Cardiac muscle cell (in vitro differentiated cells and primary cell): ENCODE data around the gene ZNF503. TPM values are rescaled to one million over a fixed set of nuclear protein-coding genes. Genes with fewer than 3 reads are reported as not detected.
"Not testable (repeated sequence)": the region's sequence is repeated elsewhere in the genome, so short reads cannot be mapped to it uniquely, and the experiment has no call there.

Source experiments
- DNase-seq, 2 donors: peaks; one replicate each; pipeline versions ENCODE4 v3.0.0 to v3.0.0-alpha.2; 2010 to 2017; ENCODE audit warnings: low read depth in 1 of 2, low spot score in 1 of 2
- H3K27ac ChIP-seq: fragments of 200-600 bp; sonication (generic); 2 replicates; pipeline ENCODE4 v1.5.1; 2016
- H3K27me3 ChIP-seq: fragments of 200-600 bp; sonication (generic); 2 replicates; pipeline ENCODE4 v1.6.0; 2016; ENCODE audit warnings: control low read depth
- H3K36me3 ChIP-seq: fragments of 200-600 bp; sonication (generic); 2 replicates; pipeline ENCODE4 v1.5.1; 2016; ENCODE audit warnings: control low read depth
- H3K4me1 ChIP-seq: fragments of 200-600 bp; sonication (generic); 2 replicates; pipeline ENCODE4 v1.8.1; 2017; ENCODE audit warnings: low read depth, mild to moderate bottlenecking, mixed run types
- H3K4me3 ChIP-seq: fragments of 200-600 bp; sonication (generic); 2 replicates; pipeline ENCODE4 v1.5.1; 2016; ENCODE audit warnings: mild to moderate bottlenecking
- H3K9me3 ChIP-seq: fragments of 200-600 bp; sonication (generic); 2 replicates; pipeline ENCODE4 v1.5.1; 2017; ENCODE audit warnings: low read depth, mild to moderate bottlenecking, control low read depth
- CTCF ChIP-seq: IDR thresholded peaks from 2 replicates; pipeline ENCODE4 v1.5.1; 2012; ENCODE audit warnings: low read depth, mild to moderate bottlenecking, low read length
- polyA plus RNA-seq: library from polyadenylated mRNA; unstranded; fragments of >200 nt; fragmentation: Nextera tagmentation; extraction: Ambion mirVana; gene quantifications from 2 replicates; pipeline ENCODE4 v1.2.1, GENCODE V29; 2016
- total RNA-seq: library from RNA; depleted of rRNA; stranded (reverse); fragments of >200 nt; gene quantifications from 2 replicates; pipeline ENCODE4 v1.2.3, GENCODE V29; 2016

The ZNF503 gene
- total and polyA plus RNA-seq, 2 experiments from 2014 or later: 41.8 to 110 TPM

GRCh38 chr10:75367901-75368300 lies 33.7 kb downstream of the ZNF503 start:
- H3K27ac ChIP-seq: no peak overlapping the region
- peaks cover 4% of the 10 kb centered on the region for H3K4me1 ChIP-seq
- H3K36me3 ChIP-seq: no peaks in the 10 kb centered on the region
- no peak overlapping the region for H3K4me3 ChIP-seq
- H3K27me3 ChIP-seq: no peaks in the 10 kb centered on the region
- H3K9me3 ChIP-seq: no peaks in the 10 kb centered on the region
- no peak for DNase-seq
- no peak for TF ChIP-seq CTCF

DNA sequence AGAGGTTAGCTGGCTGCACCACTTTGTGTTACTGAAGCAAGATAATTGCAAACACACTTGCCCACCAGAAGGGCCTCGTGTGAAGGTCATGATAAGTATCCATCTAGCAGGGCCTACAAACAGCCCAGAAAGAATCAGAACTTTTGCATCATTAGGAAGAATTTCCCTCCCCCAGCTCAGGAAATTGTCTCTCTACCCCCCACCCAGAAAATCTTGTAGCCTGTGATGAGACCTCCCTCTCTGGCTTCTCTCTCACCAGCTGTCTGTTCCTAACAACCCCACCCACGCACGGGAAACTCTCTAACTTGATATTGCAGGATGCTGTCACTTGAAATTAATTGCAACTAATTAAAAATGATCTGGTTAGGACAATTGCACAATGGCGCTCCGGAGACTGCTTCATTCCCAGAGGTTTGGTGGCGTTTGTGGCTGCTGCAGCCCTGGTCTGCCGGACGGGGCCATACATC lies 34.5 kb downstream of the ZNF503 start:
- H3K36me3 ChIP-seq: no peaks in the 10 kb centered on the region
- H3K4me3 ChIP-seq: no peak overlapping the region
- no peaks in the 10 kb centered on the region for H3K27me3 ChIP-seq
- peak in 1 of 2 donors; percentile 3 for DNase-seq
- no peaks in the 10 kb centered on the region for H3K9me3 ChIP-seq
- peaks cover 4% of the 10 kb centered on the region for H3K4me1 ChIP-seq
- no peak for TF ChIP-seq CTCF
- H3K27ac ChIP-seq: no peak overlapping the region

GRCh38 chr10:75363431-75363830 lies 38.1 kb downstream of the ZNF503 start:
- H3K27ac ChIP-seq: no peak overlapping the region
- H3K9me3 ChIP-seq: no peaks in the 10 kb centered on the region
- H3K27me3 ChIP-seq: no peaks in the 10 kb centered on the region
- H3K4me1 ChIP-seq: peaks cover 4% of the 10 kb centered on the region
- no peak for TF ChIP-seq CTCF
- no peaks in the 10 kb centered on the region for H3K36me3 ChIP-seq
- DNase-seq: no peak
- H3K4me3 ChIP-seq: no peak overlapping the region

- not testable (repeated sequence) for H3K27ac ChIP-seq, H3K4me3 ChIP-seq, H3K36me3 ChIP-seq, H3K9me3 ChIP-seq, H3K4me1 ChIP-seq, H3K27me3 ChIP-seq
- peak in 1 of 2 donors; percentile 11 for DNase-seq
These were observed 41.7 kb downstream of the ZNF503 start for GRCh38 chr10:75359876-75360275.

DNA sequence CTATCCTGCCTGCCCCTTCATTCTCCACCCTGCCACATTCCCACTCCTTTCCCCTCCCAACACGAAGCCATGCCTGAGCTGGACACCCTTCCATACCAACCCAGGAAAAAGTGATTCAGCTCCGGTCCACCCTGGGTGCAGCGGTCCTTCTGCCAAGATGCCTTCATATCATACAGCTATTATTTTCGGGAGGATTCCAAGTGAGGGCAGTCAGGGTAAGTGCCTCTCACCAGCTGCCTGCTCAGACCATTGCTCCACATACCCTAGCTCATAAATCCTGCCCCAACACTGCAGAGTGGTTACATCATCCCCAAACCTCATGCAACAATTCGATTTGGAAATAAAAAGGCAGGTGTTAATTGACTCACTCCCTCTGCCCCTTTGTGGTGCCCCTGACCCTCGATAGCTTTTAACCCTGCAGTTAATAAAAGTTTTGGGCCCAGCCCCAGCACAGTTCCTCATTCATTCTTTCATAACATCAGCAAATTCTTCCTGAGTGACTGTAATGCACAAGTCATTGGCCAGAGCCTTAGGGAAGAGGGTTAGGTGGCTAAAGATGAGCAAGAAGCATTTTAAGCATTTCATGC lies 42.6 kb downstream of the ZNF503 start:
- peak in 1 of 2 donors; percentile 66 for DNase-seq
- TF ChIP-seq CTCF: no peak
- no peak overlapping the region for H3K4me3 ChIP-seq
- H3K36me3 ChIP-seq: no peaks in the 10 kb centered on the region
- no peaks in the 10 kb centered on the region for H3K9me3 ChIP-seq
- H3K27me3 ChIP-seq: no peaks in the 10 kb centered on the region
- no peaks in the 10 kb centered on the region for H3K4me1 ChIP-seq
- H3K27ac ChIP-seq: no peak overlapping the region

GRCh38 chr10:75358132-75358531 lies 43.4 kb downstream of the ZNF503 start:
- no peaks in the 10 kb centered on the region for H3K4me1 ChIP-seq
- TF ChIP-seq CTCF: no peak
- DNase-seq: no peak
- H3K27ac ChIP-seq: no peak overlapping the region
- no peaks in the 10 kb centered on the region for H3K27me3 ChIP-seq
- H3K9me3 ChIP-seq: no peaks in the 10 kb centered on the region
- H3K4me3 ChIP-seq: no peak overlapping the region
- no peaks in the 10 kb centered on the region for H3K36me3 ChIP-seq
